GM12873 (cell line): ENCODE measurements around the gene TLX1.

Source experiments
- CTCF ChIP-seq: IDR thresholded peaks from 2 replicates; pipeline ENCODE4 v1.5.1; 2012; ENCODE audit warnings: low read depth, mild to moderate bottlenecking, moderate library complexity, low read length, control low read depth; ENCODE audit not compliant: insufficient read depth; ENCODE audit errors: missing control alignments

The TLX1 gene

GRCh38 chr10:101152316-101152715 lies 21.2 kb downstream of the TLX1 start:
- TF ChIP-seq CTCF = no peak

GRCh38 chr10:101155896-101156295 lies 24.8 kb downstream of the TLX1 start:
- no peak for TF ChIP-seq CTCF

GRCh38 chr10:101157756-101158458 lies 26.8 kb downstream of the TLX1 start:
- TF ChIP-seq CTCF = no peak

- TF ChIP-seq CTCF = no peak
These were observed 27.5 kb downstream of the TLX1 start for GRCh38 chr10:101158459-101159058.

GRCh38 chr10:101161494-101162299 lies 30.6 kb downstream of the TLX1 start:
- TF ChIP-seq CTCF = peak; percentile 99

GRCh38 chr10:101162677-101163076 lies 31.6 kb downstream of the TLX1 start:
- TF ChIP-seq CTCF = no peak

GRCh38 chr10:101164020-101164419 lies 32.9 kb downstream of the TLX1 start:
- no peak for TF ChIP-seq CTCF
